HEK293 (cell line): ENCODE measurements around the gene KLHL7.

Experiments used
- CTCF ChIP-seq: fragments of 450-650 bp; formaldehyde crosslinking; IDR thresholded peaks from 2 replicates; pipeline ENCODE4 v1.5.1; 2016; ENCODE audit warnings: missing biosample characterization, missing genetic modification characterization
- PRDM6 ChIP-seq: fragments of 450-650 bp; formaldehyde crosslinking; IDR thresholded peaks from 2 replicates; pipeline ENCODE4 v1.5.1; 2017; ENCODE audit warnings: missing biosample characterization, missing genetic modification characterization
- REST ChIP-seq: fragments of 450-650 bp; formaldehyde crosslinking; IDR thresholded peaks from 2 replicates; pipeline ENCODE4 v1.5.1; 2016; ENCODE audit warnings: missing biosample characterization, missing genetic modification characterization
- ZFP3 ChIP-seq: fragments of 450-650 bp; formaldehyde crosslinking; IDR thresholded peaks from 2 replicates; pipeline ENCODE4 v1.5.1; 2016; ENCODE audit warnings: low read depth, missing biosample characterization, missing genetic modification characterization
- ZNF175 ChIP-seq: fragments of 450-650 bp; formaldehyde crosslinking; IDR thresholded peaks from 2 replicates; pipeline ENCODE4 v1.5.1; 2016; ENCODE audit warnings: missing biosample characterization, missing genetic modification characterization
- ZNF645 ChIP-seq: fragments of 450-650 bp; formaldehyde crosslinking; IDR thresholded peaks from 2 replicates; pipeline ENCODE4; 2016; ENCODE audit warnings: missing biosample characterization, missing genetic modification characterization
- ZNF777 ChIP-seq: fragments of 450-650 bp; formaldehyde crosslinking; IDR thresholded peaks from 2 replicates; pipeline ENCODE4 v1.5.1; 2017; ENCODE audit warnings: missing biosample characterization, missing genetic modification characterization, borderline replicate concordance

- TF ChIP-seq ZNF777 (tag by site-specific recombination) (no peak), ZNF645 (tag by site-specific recombination) (no peak), PRDM6 (peak; percentile 81), CTCF (tag by site-specific recombination) (no peak), ZNF175 (tag by site-specific recombination) (no peak), ZFP3 (tag by site-specific recombination) (no peak), REST (no peak)
These were observed 30.9 kb upstream of the KLHL7 start for GRCh38 chr7:23074443-23075261.
